AG09319 (cell line): ENCODE data around the gene RIC1.

Experiments used
- DNase-seq: peaks from one replicate; pipeline ENCODE4 v3.0.0-alpha.2; 2010; ENCODE audit warnings: low read depth; ENCODE audit errors: extremely low read depth
- TF ChIP-seq, protein P1 (sequence below): IDR thresholded peaks from 2 replicates; pipeline ENCODE4 v1.5.1; 2011; ENCODE audit warnings: low read depth, mild to moderate bottlenecking, inconsistent platforms, low read length, moderate library complexity

Gene RIC1

GRCh38 chr9:5592904-5593303 is 36.0 kb upstream of the RIC1 start:
- TF ChIP-seq, protein P1, sequence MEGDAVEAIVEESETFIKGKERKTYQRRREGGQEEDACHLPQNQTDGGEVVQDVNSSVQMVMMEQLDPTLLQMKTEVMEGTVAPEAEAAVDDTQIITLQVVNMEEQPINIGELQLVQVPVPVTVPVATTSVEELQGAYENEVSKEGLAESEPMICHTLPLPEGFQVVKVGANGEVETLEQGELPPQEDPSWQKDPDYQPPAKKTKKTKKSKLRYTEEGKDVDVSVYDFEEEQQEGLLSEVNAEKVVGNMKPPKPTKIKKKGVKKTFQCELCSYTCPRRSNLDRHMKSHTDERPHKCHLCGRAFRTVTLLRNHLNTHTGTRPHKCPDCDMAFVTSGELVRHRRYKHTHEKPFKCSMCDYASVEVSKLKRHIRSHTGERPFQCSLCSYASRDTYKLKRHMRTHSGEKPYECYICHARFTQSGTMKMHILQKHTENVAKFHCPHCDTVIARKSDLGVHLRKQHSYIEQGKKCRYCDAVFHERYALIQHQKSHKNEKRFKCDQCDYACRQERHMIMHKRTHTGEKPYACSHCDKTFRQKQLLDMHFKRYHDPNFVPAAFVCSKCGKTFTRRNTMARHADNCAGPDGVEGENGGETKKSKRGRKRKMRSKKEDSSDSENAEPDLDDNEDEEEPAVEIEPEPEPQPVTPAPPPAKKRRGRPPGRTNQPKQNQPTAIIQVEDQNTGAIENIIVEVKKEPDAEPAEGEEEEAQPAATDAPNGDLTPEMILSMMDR = no peak
- DNase-seq = no peak

GRCh38 chr9:5593904-5594303 is 35.0 kb upstream of the RIC1 start:
- TF ChIP-seq, protein P1 = no peak
- no peak for DNase-seq

DNA sequence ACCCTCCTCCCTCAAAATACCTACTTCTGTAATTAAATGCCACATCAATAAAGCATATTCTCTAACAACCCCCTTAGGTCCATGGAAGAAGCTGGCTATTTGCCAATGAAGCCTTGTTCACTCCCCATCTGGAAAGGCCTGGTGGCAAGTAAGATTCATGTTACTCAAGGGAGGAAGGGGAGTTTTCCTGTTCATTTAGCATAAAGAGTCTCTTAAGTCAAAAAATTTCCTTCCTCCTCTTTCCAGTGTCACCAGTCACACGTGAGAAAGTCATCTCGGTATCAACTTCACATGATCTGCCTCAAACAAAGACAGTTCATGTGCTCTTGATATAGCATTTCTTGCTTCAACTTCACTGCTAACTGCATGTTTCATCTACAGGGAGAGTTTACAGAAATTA is 32.7 kb upstream of the RIC1 start:
- no peak for DNase-seq
- TF ChIP-seq, protein P1 = no peak

DNA sequence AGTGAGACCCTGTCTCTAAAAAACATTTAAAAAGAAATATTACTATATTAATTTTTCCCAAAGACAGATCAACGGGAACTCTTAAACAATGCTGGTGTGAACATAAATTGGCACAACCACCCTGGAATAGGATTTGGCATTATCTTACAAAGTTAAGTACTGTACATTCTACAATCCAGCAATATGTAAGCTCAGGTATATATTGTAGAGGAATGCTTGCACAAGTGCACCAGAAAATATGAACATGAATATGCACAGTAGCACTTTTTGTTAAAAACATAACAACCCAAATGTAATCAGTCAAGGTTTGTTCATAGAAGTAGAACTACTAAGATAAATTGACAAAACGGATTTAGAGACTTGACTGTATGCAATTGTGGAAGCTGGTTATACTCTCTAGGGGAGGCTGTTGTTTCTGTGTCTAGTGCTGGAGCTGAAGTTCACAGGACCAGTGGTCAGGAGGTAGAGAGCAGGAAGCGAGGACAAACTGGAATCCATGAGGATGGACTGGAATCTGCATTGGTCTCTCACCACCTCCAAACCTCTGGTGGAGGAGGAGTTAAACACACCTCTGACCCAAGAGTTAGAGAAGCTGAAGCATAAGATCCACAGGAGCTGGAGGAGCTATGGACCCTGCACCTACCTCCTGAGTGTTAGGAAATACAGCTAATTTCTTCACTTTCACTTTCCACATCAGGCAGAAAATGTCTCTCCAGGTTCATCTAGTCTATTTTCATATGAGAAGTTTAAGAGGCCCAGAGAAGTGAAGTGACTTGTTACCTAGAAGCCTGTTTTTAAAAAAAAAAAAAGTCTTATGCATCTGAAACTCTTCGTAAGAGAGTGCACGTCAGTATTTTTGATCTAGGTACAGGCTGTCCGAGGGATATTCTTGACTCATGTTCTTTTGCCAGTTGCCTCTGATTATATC is 20.3 kb upstream of the RIC1 start:
- TF ChIP-seq, protein P1 = no peak
- no peak for DNase-seq

- no peak for DNase-seq
- TF ChIP-seq, protein P1 = no peak
Observed at GRCh38 chr9:5609226-5609596, 19.7 kb upstream of the RIC1 start.

GRCh38 chr9:5610491-5610890 is 18.4 kb upstream of the RIC1 start:
- TF ChIP-seq, protein P1 = no peak
- no peak for DNase-seq

GRCh38 chr9:5611321-5612184 is 17.4 kb upstream of the RIC1 start:
- DNase-seq = no peak
- TF ChIP-seq, protein P1 = no peak
